Measurements from ENCODE around the gene SLC2A5.
A peak's percentile ranks its signal among the peaks of the same experiment; 100 is the strongest.

DNA sequence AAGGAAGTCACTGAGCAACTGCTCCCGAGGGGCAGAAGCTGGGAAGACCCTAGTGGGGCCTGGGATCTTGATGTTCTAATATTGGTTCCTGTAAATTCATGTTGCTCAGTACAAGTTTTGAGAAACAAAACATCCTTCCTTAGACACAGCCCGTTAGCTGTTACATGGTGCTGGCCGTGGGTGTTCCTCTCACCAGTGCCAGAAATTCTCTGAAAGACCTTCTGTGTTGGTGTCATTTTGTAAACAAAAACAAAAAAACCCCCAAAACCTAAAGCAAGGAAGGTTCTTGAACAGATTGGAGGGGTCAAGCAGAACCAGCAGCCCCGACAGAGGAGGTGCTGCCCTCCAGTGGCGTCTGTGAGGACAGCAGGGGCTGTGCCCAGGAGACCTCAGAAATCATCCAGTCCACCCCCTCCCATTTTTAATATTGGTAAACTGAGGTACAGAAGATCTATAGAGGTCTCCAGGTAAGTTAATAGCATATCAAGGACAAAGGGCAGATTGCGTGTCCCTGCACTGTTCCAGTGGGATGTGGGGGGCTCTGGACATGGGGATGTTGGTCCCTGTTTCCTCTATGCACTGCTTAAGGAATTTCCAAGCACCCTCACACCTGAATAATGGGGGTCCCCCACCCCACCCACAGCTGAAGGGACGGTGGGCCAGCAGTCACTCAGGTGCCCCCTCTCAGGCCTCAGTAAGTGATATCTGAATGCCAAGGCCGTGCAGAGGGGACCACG is 81.4 kb downstream of the SLC2A5 start:
- no peak for TF ChIP-seq POLR2A (IDR thresholded peaks at IDR 0.05)
- TF ChIP-seq, protein P1, sequence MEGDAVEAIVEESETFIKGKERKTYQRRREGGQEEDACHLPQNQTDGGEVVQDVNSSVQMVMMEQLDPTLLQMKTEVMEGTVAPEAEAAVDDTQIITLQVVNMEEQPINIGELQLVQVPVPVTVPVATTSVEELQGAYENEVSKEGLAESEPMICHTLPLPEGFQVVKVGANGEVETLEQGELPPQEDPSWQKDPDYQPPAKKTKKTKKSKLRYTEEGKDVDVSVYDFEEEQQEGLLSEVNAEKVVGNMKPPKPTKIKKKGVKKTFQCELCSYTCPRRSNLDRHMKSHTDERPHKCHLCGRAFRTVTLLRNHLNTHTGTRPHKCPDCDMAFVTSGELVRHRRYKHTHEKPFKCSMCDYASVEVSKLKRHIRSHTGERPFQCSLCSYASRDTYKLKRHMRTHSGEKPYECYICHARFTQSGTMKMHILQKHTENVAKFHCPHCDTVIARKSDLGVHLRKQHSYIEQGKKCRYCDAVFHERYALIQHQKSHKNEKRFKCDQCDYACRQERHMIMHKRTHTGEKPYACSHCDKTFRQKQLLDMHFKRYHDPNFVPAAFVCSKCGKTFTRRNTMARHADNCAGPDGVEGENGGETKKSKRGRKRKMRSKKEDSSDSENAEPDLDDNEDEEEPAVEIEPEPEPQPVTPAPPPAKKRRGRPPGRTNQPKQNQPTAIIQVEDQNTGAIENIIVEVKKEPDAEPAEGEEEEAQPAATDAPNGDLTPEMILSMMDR (IDR thresholded peaks at IDR 0.05): peak; percentile 40 to 96 (median 84)

Measured in Peyer's patch (tissue), 4 donors.